T-helper 2 cell treated with Interferon-gamma antibody and Interleukin-4, amounts not matched to agents 5 μg/mL and 100 μg/mL, for 36 hours (primary cell): ENCODE results near the gene AFF4.
A peak's percentile ranks its signal among the peaks of the same experiment; 100 is the strongest.
"Not testable (repeated sequence)": the region's sequence is repeated elsewhere in the genome, so short reads cannot be mapped to it uniquely, and the experiment has no call there.

Source experiments
- DNase-seq: peaks from one replicate; pipeline ENCODE4 v3.0.0; 2021; ENCODE audit warnings: low spot score
- H3K27ac Mint-ChIP-seq: one replicate; pipeline ENCODE4 v1.8.0; 2021; ENCODE audit warnings: mild to moderate bottlenecking, mixed read lengths
- H3K27me3 Mint-ChIP-seq: one replicate; pipeline ENCODE4 v1.8.0; 2021; ENCODE audit warnings: low read depth, mixed read lengths
- H3K36me3 Mint-ChIP-seq: one replicate; pipeline ENCODE4 v1.8.0; 2021; ENCODE audit warnings: low read depth, mixed read lengths
- H3K4me1 Mint-ChIP-seq: one replicate; pipeline ENCODE4 v1.8.0; 2021; ENCODE audit warnings: low read depth, mixed read lengths
- H3K4me3 Mint-ChIP-seq: one replicate; pipeline ENCODE4 v1.8.0; 2022; ENCODE audit warnings: mild to moderate bottlenecking, moderate library complexity, mixed read lengths
- H3K9me3 Mint-ChIP-seq: one replicate; pipeline ENCODE4 v1.8.0; 2021; ENCODE audit warnings: mixed read lengths

AFF4 gene

DNA sequence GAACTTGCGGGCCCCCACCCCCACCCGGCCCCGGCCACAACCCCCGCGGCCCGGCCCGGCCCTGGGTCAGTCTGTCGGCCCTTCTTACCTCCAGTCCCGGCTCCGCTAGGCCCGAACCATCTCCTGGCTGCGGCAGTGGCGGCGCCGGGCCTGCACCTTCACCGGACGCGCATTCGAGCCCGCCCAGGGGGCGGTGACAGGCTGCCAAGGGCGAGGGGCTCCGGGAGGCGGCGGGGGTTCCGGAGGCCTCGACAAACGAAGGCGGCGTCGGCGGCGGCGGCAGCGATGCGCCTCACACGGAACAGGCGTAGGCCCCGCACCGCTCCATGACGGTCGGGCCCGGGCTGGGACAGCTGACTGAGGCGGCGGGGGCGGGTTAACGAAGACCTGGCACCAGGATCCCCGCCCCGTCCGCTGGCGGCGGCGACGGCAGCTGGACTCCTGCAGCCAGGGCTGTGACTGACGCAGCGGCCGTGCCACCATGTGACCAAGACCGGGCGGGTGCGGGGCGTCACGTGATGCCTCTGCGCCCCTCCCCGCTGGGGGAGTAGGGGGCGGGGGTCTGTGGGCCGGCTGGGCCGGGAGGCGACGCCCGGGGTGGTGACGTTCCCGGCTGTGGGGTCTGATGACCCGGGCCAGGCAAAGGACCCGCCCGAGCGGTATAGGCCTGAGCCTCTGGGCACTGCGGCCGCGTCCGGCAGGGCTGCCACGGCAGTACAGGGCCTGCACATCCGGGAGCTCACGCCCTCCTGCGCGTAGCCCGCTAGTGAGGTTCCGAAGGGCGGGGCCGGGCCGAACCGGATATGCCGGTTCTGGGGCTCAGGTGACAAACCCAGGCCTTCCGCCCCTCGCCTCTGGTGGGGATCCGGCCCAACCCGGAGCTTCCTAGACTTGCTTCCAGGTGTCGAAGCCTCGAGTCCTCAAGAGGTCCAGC, at the start of gene AFF4:
AFF4 (minus strand) TSS at position 464 of the 934 bp plus-strand sequence. CDS start 26,445 bp downstream, outside the sequence.
- Mint-ChIP-seq H3K27ac (peak within 1 kb of the TSS; percentile 99), H3K36me3 (peaks cover 12% of the 10 kb centered on the region), H3K27me3 (no peaks in the 10 kb centered on the region), H3K4me1 (peaks cover 18% of the 10 kb centered on the region), H3K9me3 (no peaks in the 10 kb centered on the region), H3K4me3 (peak within 1 kb of the TSS; percentile 96)
- peak; percentile 93 for DNase-seq

- H3K27ac Mint-ChIP-seq, DNase-seq, H3K9me3 Mint-ChIP-seq, H3K4me1 Mint-ChIP-seq, H3K4me3 Mint-ChIP-seq, H3K27me3 Mint-ChIP-seq: not testable (repeated sequence)
- H3K36me3 Mint-ChIP-seq: peaks cover 19% of the 10 kb centered on the region
These were observed 45.0 kb upstream of the AFF4 start for GRCh38 chr5:133008455-133008854.

DNA sequence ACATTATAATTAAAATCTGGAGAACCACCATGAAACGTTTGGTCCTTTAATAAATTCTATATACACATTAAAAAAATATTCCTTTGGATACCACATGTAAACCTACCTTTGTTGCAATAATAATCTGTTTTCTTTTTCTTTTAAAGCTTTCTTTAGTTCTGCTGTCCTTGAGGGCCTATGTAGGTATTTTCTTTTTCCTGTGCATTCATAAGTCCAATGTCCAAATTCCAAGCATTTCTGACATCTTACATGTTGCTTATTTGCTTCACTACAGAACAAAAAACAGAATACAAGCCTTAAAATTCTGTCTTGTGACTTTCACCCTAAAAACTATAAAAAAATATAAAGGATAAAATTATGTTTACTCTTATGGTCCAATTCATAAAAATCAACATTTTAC, 43.2 kb upstream of the AFF4 start:
- H3K4me1 Mint-ChIP-seq: peaks cover 1% of the 10 kb centered on the region
- no peak for DNase-seq
- no peak overlapping the region for H3K27ac Mint-ChIP-seq
- H3K4me3 Mint-ChIP-seq: no peak overlapping the region
- peaks cover 22% of the 10 kb centered on the region for H3K36me3 Mint-ChIP-seq
- no peaks in the 10 kb centered on the region for H3K27me3 Mint-ChIP-seq
- H3K9me3 Mint-ChIP-seq: no peaks in the 10 kb centered on the region

GRCh38 chr5:132999246-132999645, 35.8 kb upstream of the AFF4 start:
- Mint-ChIP-seq H3K9me3 (no peaks in the 10 kb centered on the region), H3K36me3 (peaks cover 16% of the 10 kb centered on the region), H3K27me3 (no peaks in the 10 kb centered on the region), H3K27ac (no peak overlapping the region), H3K4me3 (no peak overlapping the region), H3K4me1 (no peaks in the 10 kb centered on the region)
- DNase-seq: no peak

DNA sequence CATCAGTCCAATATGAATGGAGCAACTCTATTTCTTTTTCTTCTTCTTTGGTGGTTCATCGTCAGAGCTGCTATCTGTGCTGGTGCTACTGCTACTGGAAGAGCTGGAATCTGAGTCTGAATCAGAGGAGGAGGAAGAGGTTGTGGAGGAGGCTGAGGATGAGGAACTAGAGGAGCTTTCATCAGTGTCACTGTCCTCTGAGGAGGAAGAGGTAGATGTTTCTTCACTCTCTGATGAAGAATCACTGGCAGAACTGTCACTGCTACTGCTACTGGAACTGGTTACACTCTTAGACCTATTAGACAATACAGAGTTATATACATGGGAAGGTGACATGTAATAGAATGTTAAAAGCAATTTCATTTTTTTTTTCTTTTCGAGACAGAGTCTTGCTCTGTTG, 35.1 kb upstream of the AFF4 start:
- Mint-ChIP-seq H3K27ac (no peak overlapping the region), H3K4me3 (no peak overlapping the region), H3K36me3 (peaks cover 16% of the 10 kb centered on the region), H3K4me1 (no peaks in the 10 kb centered on the region), H3K9me3 (no peaks in the 10 kb centered on the region), H3K27me3 (no peaks in the 10 kb centered on the region)
- no peak for DNase-seq

GRCh38 chr5:132996307-132996706, 32.9 kb upstream of the AFF4 start:
- no peak for DNase-seq
- H3K4me3 Mint-ChIP-seq: no peak overlapping the region
- H3K9me3 Mint-ChIP-seq: no peaks in the 10 kb centered on the region
- H3K4me1 Mint-ChIP-seq: no peaks in the 10 kb centered on the region
- no peaks in the 10 kb centered on the region for H3K27me3 Mint-ChIP-seq
- no peak overlapping the region for H3K27ac Mint-ChIP-seq
- peaks cover 7% of the 10 kb centered on the region for H3K36me3 Mint-ChIP-seq

GRCh38 chr5:132987531-132988408, 24.3 kb upstream of the AFF4 start:
- DNase-seq: no peak
- Mint-ChIP-seq H3K27me3 (peaks cover 2% of the 10 kb centered on the region), H3K4me1 (no peaks in the 10 kb centered on the region), H3K4me3 (no peak overlapping the region), H3K36me3 (no peaks in the 10 kb centered on the region), H3K27ac (no peak overlapping the region), H3K9me3 (no peaks in the 10 kb centered on the region)

- H3K9me3 Mint-ChIP-seq, H3K27ac Mint-ChIP-seq, DNase-seq, H3K4me1 Mint-ChIP-seq, H3K27me3 Mint-ChIP-seq, H3K36me3 Mint-ChIP-seq, H3K4me3 Mint-ChIP-seq: not testable (repeated sequence)
These were observed 19.5 kb upstream of the AFF4 start for GRCh38 chr5:132982971-132983370.

- peaks cover 6% of the 10 kb centered on the region for H3K27me3 Mint-ChIP-seq
- DNase-seq: no peak
- H3K27ac Mint-ChIP-seq: no peak overlapping the region
- no peaks in the 10 kb centered on the region for H3K36me3 Mint-ChIP-seq
- no peaks in the 10 kb centered on the region for H3K4me1 Mint-ChIP-seq
- H3K4me3 Mint-ChIP-seq: no peak overlapping the region
- peaks cover 9% of the 10 kb centered on the region for H3K9me3 Mint-ChIP-seq
These were observed 17.9 kb upstream of the AFF4 start for GRCh38 chr5:132981288-132981687.

GRCh38 chr5:132979976-132980375, 16.5 kb upstream of the AFF4 start:
- peaks cover 6% of the 10 kb centered on the region for H3K27me3 Mint-ChIP-seq
- H3K4me1 Mint-ChIP-seq: no peaks in the 10 kb centered on the region
- DNase-seq: no peak
- no peaks in the 10 kb centered on the region for H3K36me3 Mint-ChIP-seq
- peaks cover 9% of the 10 kb centered on the region for H3K9me3 Mint-ChIP-seq
- no peak overlapping the region for H3K4me3 Mint-ChIP-seq
- H3K27ac Mint-ChIP-seq: no peak overlapping the region

- DNase-seq: no peak
- Mint-ChIP-seq H3K4me1 (no peaks in the 10 kb centered on the region), H3K9me3 (peaks cover 9% of the 10 kb centered on the region), H3K4me3 (no peak overlapping the region), H3K27me3 (peaks cover 4% of the 10 kb centered on the region), H3K36me3 (no peaks in the 10 kb centered on the region), H3K27ac (no peak overlapping the region)
These were observed 16.0 kb upstream of the AFF4 start for GRCh38 chr5:132979367-132979940.

DNA sequence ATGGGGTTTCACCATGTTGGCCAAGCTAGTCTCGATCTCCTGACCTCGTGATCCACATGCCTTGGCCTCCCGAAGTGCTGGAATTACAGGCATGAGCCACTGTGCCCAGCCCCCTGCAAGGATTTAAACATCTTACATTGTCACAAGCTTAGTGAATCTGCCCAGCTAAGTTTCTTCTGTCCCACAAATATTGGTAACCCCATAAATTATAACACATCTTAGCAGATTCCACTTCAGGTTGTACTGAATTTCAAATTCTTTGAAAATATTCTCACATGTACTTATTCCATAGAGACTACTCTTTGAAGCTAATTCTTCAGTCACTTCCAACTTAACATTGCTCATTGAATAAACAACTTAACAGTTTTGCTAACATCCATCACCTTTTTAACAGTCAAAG, 13.4 kb upstream of the AFF4 start:
- H3K4me3 Mint-ChIP-seq: no peak overlapping the region
- H3K27ac Mint-ChIP-seq: no peak overlapping the region
- DNase-seq: no peak
- H3K4me1 Mint-ChIP-seq: no peaks in the 10 kb centered on the region
- H3K27me3 Mint-ChIP-seq: peaks cover 6% of the 10 kb centered on the region
- H3K9me3 Mint-ChIP-seq: peaks cover 9% of the 10 kb centered on the region
- H3K36me3 Mint-ChIP-seq: no peaks in the 10 kb centered on the region

DNA sequence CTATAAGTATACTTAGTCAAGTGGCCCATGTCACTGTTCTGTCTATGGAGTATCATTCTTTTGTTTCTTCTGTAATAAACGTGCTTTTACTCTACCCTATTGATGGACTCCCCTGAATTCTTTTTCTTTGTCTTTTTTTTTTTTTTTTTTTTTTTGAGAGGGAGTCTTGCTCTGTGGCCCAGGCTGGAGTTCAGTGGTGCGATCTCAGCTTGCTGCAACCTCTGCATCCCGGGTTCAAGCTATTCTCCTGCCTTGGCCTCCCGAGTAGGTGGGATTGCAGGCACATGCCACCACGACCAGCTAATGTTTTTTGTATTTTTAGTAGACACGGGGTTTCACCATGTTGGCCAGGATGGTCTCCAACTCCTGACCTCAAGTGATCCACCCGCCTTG, 9.0 kb upstream of the AFF4 start:
- H3K36me3 Mint-ChIP-seq, DNase-seq, H3K4me1 Mint-ChIP-seq, H3K4me3 Mint-ChIP-seq, H3K27ac Mint-ChIP-seq, H3K9me3 Mint-ChIP-seq: not testable (repeated sequence)
- H3K27me3 Mint-ChIP-seq: peaks cover 10% of the 10 kb centered on the region
